Inflammatory macrophage treated with lipopolysaccharide for 4 hours (primary cell): ENCODE data around the gene SLC17A9.

Experiments
- DNase-seq: peaks from one replicate; pipeline ENCODE4 v3.0.0-alpha.2; 2020

Gene SLC17A9

GRCh38 chr20:62940875-62941274, 11.6 kb upstream of the SLC17A9 start:
- DNase-seq = no peak

DNA sequence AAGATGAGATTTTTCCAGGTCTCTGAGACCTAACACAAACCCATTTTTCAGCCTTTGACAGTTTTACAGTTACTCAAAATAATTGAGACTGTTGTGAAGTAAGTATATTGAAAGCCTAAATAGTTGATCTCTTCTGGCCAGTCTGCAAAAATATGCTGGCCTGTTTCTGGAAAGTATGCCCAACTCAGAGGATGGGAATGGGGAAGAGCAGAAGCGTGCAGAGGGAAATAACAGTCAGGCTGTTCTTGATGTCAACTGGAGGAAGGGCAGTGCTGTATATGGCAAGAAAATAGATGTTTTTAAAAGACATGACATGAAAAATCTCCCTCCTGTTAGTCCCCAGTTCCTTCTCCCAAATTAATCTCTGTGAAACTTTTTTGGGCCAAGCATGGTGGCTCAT, 10.7 kb upstream of the SLC17A9 start:
- DNase-seq = no peak

DNA sequence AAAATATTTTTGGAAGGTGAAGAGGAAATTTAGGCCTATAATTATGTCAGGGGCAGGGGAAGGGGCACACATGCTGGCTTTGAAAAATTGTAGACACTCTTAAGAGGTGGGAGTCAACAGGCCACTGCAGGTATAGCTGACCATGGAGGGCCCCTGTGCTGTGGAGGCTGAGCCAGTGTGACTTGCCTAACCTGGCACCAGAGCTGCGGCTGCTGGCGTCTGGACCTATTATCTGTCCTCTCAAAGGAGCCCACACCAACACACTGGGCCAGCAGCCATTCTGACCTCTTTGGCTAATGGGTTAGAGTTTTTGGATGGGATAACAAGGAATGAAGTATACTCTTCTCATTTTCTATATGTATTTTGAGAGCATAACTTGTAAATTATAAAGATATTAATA, 10.1 kb upstream of the SLC17A9 start:
- DNase-seq = no peak

DNA sequence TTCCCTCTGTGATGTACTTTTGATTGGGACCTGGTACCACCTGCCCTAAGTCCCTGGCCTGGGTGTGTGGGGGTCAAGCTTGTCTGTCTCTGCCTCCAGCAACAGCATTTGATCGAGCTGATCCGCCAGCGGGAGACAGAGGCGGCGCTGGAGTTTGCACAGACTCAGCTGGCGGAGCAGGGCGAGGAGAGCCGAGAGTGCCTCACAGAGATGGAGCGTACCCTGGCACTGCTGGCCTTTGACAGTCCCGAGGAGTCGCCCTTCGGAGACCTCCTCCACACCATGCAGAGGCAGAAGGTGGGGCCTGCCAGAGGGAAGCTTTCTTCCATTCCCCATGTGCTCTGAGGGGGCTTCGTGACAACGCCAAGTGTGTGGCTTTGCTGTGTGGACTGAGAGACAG, 9.1 kb upstream of the SLC17A9 start:
- DNase-seq = no peak

- DNase-seq = no peak
Observed at GRCh38 chr20:62944184-62944583, 8.3 kb upstream of the SLC17A9 start.

GRCh38 chr20:62944746-62945145, 7.8 kb upstream of the SLC17A9 start:
- DNase-seq = no peak

DNA sequence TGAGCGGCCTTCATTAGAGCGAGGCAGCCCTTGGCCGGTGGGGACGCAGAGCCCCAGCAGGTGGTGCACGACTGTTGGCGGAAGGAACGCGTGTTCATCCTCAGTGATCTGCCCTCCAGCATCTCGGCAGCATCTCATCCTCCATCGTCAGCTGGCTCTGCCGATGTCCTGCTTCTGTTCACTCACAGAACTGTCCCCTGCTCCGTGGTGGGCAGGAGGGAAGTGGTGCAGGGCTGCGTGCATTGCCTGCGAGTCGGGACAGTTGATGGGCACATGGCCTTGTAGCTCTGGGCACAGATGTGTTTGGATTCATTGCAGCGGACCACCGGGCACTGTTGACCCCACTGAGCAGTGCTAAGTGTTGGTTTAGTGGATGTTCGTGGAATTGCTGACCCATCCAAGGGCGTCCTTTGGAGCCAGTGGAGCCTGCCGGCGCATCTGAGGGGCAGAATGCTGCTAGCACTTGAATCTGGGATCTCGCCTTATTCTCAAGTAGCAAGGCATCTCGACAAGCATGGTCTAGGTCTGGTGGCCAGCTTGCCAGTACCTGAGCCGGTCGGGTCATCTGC, 6.7 kb upstream of the SLC17A9 start:
- DNase-seq = no peak

GRCh38 chr20:62946918-62947317, 5.6 kb upstream of the SLC17A9 start:
- no peak for DNase-seq

DNA sequence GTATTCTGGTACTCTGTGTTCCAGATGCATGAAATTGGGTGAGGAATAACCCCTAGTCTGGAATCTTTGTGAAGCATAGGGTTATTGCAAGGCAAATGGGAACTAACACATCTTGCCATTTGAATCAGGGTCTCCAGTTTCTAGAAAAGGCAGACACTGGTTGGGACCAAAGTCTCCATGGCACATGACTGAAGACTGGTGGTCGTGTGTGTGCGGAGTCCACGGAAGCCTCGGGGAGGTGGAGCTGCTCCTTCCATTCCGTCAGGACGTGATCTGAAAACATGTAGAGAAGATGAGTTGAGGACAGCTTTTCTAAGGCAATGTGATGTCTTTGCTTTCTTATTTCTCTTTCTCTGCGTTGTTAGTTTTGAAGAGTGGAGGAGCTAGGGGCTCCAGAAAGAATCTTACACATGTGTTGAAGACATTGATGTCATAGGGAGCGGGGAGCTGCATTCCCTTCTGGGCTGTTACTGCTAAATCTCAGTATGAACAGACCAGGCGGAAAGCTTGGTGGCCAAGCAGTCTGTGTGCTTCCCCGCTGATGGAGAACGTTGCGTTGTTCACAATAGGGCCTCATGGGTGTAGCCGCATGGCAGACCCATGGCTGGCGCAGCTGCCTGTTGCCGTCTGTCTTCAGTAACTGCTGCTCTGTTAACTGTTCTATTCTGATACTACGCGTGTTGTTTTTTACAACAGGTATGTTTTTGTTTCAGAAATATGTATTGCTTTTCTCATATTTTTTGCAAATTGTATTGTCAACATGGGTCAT, 4.8 kb upstream of the SLC17A9 start:
- DNase-seq = no peak

DNA sequence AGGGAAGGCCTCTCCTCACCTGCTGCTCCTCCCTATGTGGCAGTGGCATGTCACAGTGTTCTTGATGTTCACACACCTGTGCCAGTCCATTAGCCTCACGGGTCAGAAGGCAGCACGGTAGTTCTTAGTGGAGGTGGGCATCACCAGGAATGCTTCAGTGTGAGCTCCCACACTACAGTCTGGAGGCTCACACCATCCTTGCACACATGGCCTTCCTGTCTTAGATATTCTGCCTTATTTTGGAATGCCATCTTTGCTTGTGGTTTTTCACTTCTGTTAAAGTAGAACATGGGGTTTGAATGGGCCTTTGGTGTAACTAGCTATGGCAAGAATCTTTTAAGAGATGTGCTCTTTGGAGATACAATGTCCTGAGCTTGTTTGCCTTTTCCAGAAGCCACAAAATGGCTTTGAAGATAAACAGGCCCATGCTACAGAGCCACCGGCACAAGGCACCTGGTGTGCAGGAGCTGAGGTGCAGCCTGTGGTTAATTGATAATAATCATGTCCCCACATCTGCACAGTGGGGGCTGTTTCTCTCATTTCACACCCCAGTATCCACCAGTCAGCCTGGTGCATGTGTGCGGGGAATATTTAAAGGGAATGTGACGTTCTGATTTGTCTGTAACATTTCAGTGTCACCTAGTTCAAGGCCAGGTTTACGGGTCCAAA, 3.2 kb upstream of the SLC17A9 start:
- no peak for DNase-seq

- peak; percentile 26 for DNase-seq
Observed at GRCh38 chr20:62949962-62950361, 2.5 kb upstream of the SLC17A9 start.

DNA sequence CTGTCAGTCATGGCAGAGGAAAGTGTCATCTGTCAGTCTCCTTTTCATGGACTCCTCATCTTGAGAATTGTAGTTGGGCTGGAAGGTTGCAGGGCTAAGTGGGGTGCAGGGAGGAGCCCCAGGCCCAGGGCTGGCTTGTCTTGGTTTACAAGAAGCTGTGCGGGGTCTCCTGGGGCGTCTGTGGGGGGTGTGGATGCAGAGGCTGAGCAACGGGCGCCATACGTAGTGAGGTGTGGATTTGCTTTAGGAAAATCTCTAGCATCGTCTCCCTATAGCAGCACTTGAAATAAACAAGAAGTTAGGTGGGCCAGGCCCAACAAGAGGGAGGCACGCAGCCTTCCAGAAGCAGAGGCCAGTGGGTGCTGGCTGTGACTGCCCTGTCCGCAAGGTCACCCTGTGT, 1.8 kb upstream of the SLC17A9 start:
- DNase-seq = no peak

GRCh38 chr20:62951143-62951895, 1.2 kb upstream of the SLC17A9 start:
- no peak for DNase-seq

DNA sequence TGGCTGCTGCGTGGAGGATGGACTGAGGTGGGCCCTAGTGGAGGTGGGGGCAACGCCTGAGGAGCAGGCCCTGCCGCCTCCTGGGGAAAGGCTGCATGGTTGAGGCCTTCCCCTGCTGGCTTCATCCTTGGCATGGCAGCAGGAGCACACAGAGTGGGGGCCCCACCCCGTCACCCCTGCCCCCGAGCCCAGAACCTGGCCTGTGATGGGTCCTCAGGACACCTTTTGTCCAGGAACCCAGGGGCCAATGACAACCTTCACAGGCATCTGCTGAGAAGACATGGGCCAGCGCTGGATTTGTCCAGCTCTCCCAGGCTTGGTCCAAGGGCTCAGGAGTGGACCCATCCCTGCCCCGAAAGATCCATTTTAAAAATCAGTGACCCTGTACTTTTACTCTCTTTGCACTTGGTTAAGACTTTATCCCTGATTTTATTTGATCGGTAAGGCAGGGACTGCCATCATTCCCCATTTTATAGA, 575 bp upstream of the SLC17A9 start:
- no peak for DNase-seq

DNA sequence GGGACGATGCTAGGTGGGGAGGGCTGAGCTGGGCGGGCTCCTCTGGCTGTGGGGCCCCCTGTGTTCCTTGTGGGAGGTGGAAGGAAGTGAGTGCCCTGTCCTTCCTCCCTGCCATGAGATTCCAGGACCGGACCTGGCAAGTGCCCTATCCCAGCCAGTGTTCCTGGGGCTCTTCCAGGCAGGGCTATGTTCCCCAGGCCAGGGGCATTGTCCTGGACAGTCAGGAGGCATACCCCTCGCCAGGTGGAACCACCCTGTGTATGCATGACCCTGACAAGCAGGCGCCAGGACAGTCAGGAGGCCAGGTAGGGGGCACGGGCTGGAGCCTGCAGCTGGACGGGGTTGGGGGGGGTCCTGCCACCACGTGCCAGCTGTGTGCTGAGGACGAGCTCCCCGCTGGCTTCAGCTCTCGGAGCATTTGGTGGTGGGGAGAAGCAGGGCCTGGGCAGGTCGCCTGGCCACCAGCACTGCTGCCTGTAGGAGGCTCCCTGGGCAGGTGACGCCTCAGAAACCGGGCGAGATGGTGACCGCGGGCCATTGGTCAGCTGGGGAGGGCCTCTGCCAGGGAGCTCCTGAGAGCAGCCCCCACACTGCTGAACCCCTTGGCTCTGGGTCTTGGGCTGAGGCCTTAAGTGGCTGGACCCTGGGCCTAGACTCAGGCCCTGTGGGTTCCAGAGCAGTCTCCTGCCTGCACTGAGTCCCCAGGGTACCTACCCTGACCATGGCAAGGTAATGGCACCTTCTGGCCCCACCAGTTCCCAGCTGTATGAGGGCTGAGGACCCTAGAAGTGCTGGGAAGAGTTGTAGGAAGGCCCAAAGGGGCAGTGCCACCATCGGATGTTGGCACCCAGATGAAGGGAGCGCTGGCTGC, 694 bp downstream of the SLC17A9 start:
- DNase-seq = peak; percentile 21

GRCh38 chr20:62953839-62954703, 1.6 kb downstream of the SLC17A9 start:
- peak; percentile 86 for DNase-seq

DNA sequence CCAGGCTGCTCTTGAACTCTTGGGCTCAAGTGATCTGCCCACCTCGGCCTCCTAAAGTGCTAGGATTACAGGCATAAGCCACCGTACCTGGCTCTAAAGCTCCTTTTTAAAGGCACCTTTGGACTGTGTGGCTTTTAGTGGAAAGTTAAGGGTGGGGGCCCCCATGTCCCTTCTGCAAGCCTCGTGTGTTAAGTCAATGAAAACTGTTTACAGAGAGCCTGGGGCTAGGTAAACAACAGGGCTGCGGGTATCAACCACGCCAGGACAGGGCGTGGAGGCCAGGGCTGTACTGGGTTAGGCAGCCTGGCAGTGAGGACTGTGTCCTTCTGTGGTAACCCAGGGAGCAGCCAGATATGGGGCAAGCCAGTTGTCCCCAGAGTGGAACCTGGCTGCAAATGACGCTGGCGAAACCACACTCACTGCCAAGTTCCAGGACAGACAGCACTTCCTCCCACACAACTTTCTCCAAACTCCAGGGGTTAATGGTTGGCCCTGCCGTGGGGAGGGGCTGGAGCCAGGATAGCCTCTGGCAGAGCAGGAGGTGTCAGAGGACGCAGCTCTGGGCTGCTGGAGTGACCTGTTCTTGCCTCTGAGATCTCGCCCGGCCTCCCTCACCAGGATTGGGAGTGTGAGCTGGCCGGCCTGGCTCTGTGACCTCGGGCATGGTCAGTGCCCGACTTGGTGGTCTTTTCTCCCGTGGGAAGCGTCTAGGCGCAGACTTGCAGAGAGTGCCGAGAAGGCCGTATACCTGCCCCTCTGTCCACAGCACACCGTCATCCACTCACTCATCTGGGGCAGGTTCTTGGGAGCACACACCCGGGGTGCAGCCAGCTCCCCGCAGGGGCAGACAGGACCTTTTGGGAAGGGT, 3.2 kb downstream of the SLC17A9 start:
- no peak for DNase-seq

DNA sequence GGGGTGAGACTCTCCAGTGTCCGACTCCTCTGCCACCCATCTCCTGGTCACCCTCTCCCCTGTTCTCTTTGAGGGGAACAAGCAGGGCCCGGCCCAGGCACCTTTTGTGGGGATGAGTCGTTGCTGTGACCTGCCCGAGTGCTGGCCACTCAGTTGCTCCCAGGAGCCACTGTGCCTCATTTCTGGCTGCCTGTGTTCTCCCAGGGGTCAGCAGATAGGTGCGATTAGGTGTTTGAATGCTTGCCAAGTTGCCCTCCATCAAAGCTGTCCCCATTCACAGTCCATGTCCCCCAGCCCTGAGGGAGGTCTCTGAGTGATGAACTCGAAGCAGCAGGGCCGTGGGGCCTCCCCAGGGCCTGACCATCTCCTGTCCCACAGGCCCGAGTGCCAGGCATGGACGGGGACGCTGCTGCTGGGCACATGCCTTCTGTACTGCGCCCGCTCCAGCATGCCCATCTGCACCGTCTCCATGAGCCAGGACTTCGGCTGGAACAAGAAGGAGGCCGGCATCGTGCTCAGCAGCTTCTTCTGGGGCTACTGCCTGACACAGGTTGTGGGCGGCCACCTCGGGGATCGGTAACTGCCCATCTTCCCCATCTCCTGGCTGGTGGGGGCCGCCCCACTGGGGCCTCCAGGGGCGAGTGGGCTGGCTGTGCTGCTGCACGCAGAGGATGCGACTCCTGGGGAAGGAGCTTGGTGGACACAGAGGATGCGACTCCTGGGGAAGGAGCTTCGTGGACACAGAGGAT, 4.1 kb downstream of the SLC17A9 start:
- DNase-seq = no peak
